Body of pancreas (tissue), 4 donors: Measurements from ENCODE around the gene SLC51A. TPM values are rescaled to one million over a fixed set of nuclear protein-coding genes. Genes with fewer than 3 reads are reported as not detected.

Experiments used
- ATAC-seq: fragments of 150-250 bp; one replicate; pipeline ENCODE4 v1.9.1; 2016
- DNase-seq, 4 donors: peaks; one replicate each; pipeline ENCODE4 v3.0.0-alpha.2; 2019
- H3K27ac ChIP-seq, 4 donors: fragments of 200-600 bp; sonication (generic); 1 replicate in 3 of 4; 2 replicates in 1 of 4; pipeline versions ENCODE4 v1.5.1 to v1.6.1; 2016 to 2019; ENCODE audit warnings: mild to moderate bottlenecking in 1 of 4, mixed read lengths in 1 of 4, moderate library complexity in 1 of 4
- H3K27me3 ChIP-seq, 2 donors: fragments of 200-600 bp; sonication (generic); one replicate each; pipeline ENCODE4 v1.6.0; 2016; ENCODE audit warnings: mild to moderate bottlenecking in 1 of 2
- H3K36me3 ChIP-seq, 2 donors: fragments of 200-600 bp; sonication (generic); replicated peaks in 1 of 2; 2 replicates each; pipeline ENCODE4 v1.5.1; 2016; ENCODE audit warnings: low read depth in 2 of 2; ENCODE audit not compliant: insufficient read depth in 1 of 2
- H3K4me1 ChIP-seq: fragments of 200-600 bp; sonication (generic); one replicate; pipeline ENCODE4 v1.6.0; 2016
- H3K4me3 ChIP-seq, 2 donors: fragments of 200-600 bp; sonication (generic); 1 replicate in 1 of 2; 2 replicates in 1 of 2; pipeline ENCODE4 v1.5.1; 2016 to 2019
- H3K9me3 ChIP-seq, 3 donors: fragments of 200-600 bp; sonication (generic); 1 replicate in 2 of 3; 2 replicates in 1 of 3; pipeline ENCODE4 v1.5.1; 2016
- POLR2A ChIP-seq, 3 donors: fragments of 450-650 bp; IDR thresholded peaks; one replicate each; pipeline ENCODE4 v1.6.1; 2016; ENCODE audit warnings: antibody characterized with exemption in 3 of 3, mild to moderate bottlenecking in 2 of 3
- WGBS, 2 donors: methylation state at CpG; one replicate each; pipeline ENCODE4 v1.1.5; 2017; 5-methylcytosine and 5-hydroxymethylcytosine counted together
- intact Hi-C: fragments of 100-400 bp; cut with DNase I; formaldehyde crosslinking; loops from one replicate; pipeline ENCODE4 v1.15.1; 2023
- total RNA-seq, 2 donors: library from RNA; depleted of rRNA; stranded (reverse); fragments of >200 nt; gene quantifications; one replicate each; pipeline ENCODE4 v1.1.0, GENCODE V29; 2016
- TF ChIP-seq, protein P1 (sequence below), 7 experiments: fragments of 450-650 bp in 4 of 7; fragments of 200-600 bp in 3 of 7; sonication (generic) in 3 of 7; IDR thresholded peaks; one replicate each; pipeline ENCODE4 v1.5.1; 2016 to 2019; ENCODE audit warnings: antibody characterized with exemption in 7 of 7

SLC51A gene
- total RNA-seq, 2 donors from 2014 or later: 0.26 TPM; not detected in 1

DNA sequence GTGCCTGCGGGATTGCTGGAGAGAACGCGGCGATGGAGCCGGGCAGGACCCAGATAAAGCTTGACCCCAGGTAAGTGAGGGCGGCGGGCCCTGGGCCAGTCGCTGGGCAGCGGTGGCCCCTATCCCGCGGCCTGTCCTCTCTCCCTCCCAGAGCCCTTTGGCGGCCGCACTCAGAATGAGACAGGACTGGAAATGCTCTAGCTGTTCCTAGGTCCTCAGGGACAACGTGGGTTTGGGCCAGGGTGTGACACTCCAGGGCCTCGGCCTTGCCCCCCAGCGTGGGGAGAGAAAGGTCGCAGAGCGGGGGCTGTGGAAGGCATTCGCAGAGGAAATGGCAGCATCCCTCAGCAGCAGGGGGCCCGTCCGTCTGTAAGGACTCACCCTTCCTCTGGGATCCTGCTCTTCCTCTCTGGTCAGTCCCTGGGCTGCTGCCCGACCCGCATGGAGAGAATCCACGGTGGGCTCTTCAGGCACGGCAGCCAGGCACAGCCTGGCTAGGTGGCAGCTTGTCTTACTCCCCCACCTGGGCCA is 412 bp downstream of the SLC51A start:
- no peak for TF ChIP-seq POLR2A (IDR thresholded peaks at IDR 0.05)
- TF ChIP-seq, protein P1, sequence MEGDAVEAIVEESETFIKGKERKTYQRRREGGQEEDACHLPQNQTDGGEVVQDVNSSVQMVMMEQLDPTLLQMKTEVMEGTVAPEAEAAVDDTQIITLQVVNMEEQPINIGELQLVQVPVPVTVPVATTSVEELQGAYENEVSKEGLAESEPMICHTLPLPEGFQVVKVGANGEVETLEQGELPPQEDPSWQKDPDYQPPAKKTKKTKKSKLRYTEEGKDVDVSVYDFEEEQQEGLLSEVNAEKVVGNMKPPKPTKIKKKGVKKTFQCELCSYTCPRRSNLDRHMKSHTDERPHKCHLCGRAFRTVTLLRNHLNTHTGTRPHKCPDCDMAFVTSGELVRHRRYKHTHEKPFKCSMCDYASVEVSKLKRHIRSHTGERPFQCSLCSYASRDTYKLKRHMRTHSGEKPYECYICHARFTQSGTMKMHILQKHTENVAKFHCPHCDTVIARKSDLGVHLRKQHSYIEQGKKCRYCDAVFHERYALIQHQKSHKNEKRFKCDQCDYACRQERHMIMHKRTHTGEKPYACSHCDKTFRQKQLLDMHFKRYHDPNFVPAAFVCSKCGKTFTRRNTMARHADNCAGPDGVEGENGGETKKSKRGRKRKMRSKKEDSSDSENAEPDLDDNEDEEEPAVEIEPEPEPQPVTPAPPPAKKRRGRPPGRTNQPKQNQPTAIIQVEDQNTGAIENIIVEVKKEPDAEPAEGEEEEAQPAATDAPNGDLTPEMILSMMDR (IDR thresholded peaks at IDR 0.05): no peak
- H3K27me3 ChIP-seq: no peaks in the 10 kb centered on the region
- no peak overlapping the region for H3K4me3 ChIP-seq
- ATAC-seq (peak; percentile 30), DNase-seq (no peak)
- H3K27ac ChIP-seq: no peak overlapping the region
- 25 to 33% methylated on average over 1 to 24 of the region's 25 CpGs for WGBS, 2 donors
- intact Hi-C loops: no loop called here
- no peaks in the 10 kb centered on the region for H3K9me3 ChIP-seq
- no peaks in the 10 kb centered on the region for H3K36me3 ChIP-seq
- peaks cover 11% of the 10 kb centered on the region for H3K4me1 ChIP-seq

DNA sequence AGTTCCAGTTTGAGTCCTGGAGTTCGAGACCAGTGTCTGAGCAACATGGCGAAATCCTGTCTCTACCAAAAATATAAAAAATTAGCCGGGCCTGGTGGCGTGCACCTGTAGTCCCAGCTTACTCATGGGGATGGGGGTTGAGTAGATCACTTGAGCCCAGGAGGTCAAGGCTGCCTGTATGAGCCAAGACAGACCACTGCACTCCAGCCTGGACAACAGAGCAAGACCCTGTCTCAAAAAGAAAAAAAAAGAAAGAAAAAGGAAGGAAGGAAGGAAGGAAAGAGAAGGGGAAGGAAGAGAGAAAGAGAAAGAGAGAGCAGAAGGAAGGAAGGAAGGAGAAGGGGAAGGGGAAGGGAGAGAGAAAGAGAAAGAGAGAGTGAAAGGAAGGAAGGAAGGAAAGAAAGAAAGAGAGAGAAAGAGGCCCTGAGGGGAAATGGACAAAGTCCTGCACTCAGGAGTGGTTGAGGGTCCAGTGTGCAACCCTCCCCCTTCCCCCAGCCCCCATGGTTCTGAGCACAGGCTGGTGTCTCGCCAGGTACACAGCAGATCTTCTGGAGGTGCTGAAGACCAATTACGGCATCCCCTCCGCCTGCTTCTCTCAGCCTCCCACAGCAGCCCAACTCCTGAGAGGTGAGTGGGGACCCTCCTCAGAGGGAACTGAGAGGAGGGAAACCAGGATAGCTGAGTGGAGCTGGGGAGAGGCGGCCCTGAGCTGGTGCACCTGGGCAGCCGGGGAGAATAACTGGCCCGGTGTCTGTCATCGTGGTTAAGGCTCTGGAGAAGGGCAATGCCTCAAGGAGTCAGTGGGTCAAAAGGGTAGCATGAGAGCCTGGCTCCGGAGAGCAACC is 1.2 kb downstream of the SLC51A start:
- Histone ChIP-seq H3K4me1 (peaks cover 11% of the 10 kb centered on the region), H3K4me3 (no peak overlapping the region), H3K36me3 (no peaks in the 10 kb centered on the region), H3K27ac (no peak overlapping the region), H3K9me3 (no peaks in the 10 kb centered on the region), H3K27me3 (no peaks in the 10 kb centered on the region)
- no peak for DNase-seq
- TF ChIP-seq POLR2A (IDR thresholded peaks at IDR 0.05): no peak
- TF ChIP-seq, protein P1 (IDR thresholded peaks at IDR 0.05): no peak
- 87 to 94% methylated on average over 12 of the region's 12 CpGs for WGBS, 2 donors
- intact Hi-C loops: no loop called here
- no peak for ATAC-seq

DNA sequence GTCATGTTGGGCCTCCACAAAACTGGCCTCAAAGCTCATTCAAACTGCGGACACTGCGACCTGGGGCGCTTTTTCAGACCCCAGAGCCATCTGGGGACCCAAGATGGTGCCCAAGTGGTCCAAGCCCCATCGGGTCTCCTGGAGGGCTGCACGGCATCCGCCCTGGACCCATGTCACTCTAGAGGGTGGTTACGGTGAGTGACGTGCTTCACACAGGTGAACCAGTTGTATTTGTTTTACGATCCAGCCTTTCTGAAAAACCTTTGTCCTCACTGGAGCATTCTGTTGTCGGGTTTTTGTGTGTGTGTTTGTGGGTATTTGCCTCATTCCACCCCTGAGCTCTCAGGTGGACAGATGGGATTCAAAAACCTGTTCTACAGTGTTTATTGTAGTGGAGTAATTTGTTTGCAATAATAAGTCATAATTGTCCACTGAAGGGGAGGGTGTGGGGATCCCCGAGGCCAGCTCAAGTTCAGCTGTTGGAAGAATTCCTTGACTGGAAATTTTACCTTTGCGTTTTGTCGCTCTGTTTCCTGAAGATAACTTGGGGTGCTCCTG is 1.9 kb downstream of the SLC51A start:
- 89 to 94% methylated on average over 10 to 13 of the region's 13 CpGs for WGBS, 2 donors
- ATAC-seq (no peak), DNase-seq (no peak)
- Histone ChIP-seq H3K36me3 (no peaks in the 10 kb centered on the region), H3K27me3 (no peaks in the 10 kb centered on the region), H3K9me3 (no peaks in the 10 kb centered on the region), H3K4me1 (peaks cover 13% of the 10 kb centered on the region), H3K4me3 (no peak overlapping the region), H3K27ac (no peak overlapping the region)
- intact Hi-C loops: no loop called here
- TF ChIP-seq POLR2A (IDR thresholded peaks at IDR 0.05): no peak
- TF ChIP-seq, protein P1 (IDR thresholded peaks at IDR 0.05): no peak

DNA sequence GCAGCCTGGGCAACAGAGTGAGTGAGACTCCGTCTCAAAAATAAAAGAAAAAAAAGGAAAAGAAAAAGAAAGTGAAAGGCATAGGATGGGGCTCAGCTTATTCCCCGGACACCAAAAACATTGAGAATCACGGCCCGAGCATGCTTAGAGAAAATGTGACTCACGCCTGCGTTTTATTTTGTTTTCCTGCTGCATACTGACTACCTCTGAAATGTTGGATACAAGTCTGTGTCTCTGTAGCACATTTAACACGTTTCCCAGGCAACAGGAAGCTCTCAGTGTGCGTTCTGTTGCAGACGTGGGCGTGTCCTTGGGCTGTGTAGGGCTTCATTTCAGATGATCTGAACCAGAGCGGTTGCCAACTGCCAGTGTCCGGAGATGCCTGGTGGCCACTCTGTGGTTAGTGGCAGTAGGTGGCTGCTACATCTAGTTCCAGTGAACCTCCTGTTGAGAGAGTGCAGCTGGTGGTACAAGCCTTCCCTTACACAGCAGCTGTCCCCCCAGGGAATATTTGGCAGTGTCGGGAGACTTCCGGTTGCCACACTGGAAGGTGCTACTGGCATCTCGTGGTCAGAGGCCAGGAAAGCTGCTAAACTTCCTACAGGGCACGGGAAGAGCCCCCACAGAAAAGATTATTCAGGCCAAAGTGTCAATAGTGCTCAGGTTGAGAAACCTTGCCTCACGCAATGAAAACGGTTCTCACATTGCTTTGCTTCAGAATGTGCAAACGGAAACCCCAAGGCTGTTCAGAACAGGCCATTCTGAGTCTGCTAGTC is 3.0 kb downstream of the SLC51A start:
- H3K27ac ChIP-seq: no peak overlapping the region
- TF ChIP-seq, protein P1 (IDR thresholded peaks at IDR 0.05): no peak
- no peak for TF ChIP-seq POLR2A (IDR thresholded peaks at IDR 0.05)
- no peak overlapping the region for H3K4me3 ChIP-seq
- H3K27me3 ChIP-seq: no peaks in the 10 kb centered on the region
- H3K4me1 ChIP-seq: peaks cover 15% of the 10 kb centered on the region
- H3K36me3 ChIP-seq: no peaks in the 10 kb centered on the region
- 54 to 61% methylated on average over 18 to 19 of the region's 19 CpGs for WGBS, 2 donors
- DNase-seq (peak in 2 of 4 donors; percentile 36 to 66), ATAC-seq (peak; percentile 27)
- intact Hi-C loops: no loop called here
- H3K9me3 ChIP-seq: no peaks in the 10 kb centered on the region
